NCI-H1694 treated with DMSO at 0.1 percent for 48 hours (cell line): ENCODE data around the gene SLC35F3.
"Not testable (repeated sequence)": the region's sequence is repeated elsewhere in the genome, so short reads cannot be mapped to it uniquely, and the experiment has no call there.

Experiments used
- DNase-seq: peaks from one replicate; lab custom pipeline; 2025; lab: John Stamatoyannopoulos, UW

The SLC35F3 gene

DNA sequence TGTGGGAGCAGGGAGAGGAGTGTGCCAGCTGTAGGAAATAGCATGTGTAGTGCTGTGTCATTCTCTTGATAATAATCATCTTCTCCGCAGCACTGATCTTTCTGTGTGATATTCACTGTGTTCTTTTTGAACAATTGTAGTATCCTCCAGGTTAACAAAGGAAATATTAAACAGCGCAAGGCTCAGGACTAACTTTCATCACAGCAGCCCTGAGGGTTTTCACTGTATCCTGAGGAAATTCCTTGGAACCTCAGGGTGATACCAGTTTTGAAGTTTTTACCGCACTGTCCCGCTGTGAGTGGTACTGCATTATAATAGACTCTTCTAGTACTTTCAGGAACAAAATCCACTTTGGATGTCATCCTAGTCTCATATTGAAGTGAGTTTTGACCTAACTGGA is 240.4 kb downstream of the SLC35F3 start:
- DNase-seq, result no peak

DNA sequence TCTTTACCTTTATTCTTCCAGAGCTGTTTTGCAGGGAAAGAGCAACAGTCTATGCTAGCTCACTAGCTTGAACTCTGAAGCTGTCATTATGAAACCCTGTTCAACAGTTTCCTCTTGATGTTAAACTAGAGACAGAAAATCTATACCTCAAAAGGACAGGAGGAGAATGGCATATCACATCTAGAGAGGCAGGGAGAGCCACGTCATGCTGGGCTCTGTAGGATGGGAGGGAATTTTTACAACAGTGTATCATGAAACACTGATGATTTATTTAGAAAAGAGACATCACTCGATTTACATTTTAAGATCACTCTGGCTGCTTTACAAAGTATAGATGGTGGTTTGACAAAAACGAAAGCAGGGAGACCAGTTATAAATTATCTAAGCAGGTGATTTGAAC is 243.9 kb downstream of the SLC35F3 start:
- no peak for DNase-seq

DNA sequence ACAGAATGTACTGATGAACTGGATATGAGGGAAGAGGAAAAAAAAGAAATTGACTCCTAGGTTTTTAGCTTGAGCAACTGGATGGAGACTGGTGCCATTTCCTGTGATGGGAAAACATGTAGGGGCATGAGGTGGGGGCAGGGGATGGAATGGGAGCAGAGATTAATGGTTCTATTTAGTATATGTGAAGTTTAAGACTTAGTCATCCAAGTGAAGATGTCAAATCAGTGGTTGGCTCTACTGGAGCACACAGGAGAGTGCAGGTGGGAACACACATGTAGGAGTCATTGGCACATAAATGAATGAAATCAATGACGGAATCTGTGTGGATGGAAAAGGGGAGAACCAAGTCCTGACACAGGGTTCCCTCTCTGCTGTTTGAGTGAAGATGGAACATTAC is 244.3 kb downstream of the SLC35F3 start:
- DNase-seq, result no peak

DNA sequence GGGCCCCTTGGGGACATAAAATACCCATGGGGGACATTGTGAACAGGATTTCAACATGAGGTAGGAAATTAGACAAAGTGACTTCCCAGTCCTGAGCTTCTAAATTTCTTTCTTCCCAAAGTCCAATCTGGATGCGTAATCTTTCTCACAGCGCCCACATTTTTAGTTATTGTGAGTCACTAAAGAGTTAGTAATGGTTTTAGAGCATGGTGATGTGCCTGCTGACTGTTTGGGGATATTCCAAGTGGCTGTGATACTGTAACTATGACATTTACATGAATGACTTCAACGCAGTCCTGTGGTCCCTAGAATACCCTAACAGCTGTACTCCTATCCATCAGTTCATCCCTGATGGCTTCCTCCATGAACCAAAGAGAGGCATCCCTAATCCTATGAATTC is 244.7 kb downstream of the SLC35F3 start:
- no peak for DNase-seq

DNA sequence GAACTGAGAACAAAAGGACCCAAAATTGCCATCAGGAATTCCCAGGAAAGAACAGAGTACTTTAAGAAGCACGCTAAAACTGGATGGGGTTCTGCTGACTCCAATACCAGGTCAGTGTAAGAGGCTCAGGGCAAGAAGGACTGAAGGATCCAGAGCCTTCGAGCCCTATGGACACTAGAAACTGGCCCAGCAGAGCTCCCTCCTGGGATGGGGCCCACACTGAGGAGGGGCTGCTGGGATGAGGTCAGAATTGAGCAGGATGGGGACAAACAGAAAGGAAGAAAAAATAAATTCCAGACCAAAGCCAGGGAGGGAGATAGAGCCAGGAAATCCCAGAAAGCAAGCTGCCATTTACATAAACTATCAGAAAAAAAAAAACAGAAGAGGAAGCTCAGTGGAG is 246.4 kb downstream of the SLC35F3 start:
- DNase-seq, result no peak

DNA sequence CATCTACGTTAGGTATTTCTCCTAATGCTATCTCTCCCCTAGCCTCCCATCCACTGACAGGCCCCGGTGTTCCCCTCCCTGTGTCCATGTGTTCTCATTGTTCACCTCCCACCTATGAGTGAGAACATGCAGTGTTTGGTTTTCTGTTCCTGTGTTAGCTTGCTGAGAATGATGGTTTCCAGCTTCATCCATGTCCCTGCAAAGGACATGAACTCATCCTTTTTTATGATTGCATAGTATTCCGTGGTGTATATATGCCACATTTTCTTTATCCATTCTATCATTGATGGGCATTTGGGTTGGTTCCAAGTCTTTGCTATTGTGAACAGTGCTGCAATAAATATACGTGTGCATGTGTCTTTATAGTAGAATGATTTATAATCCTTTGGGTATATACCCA is 247.9 kb downstream of the SLC35F3 start:
- DNase-seq, result not testable (repeated sequence)

DNA sequence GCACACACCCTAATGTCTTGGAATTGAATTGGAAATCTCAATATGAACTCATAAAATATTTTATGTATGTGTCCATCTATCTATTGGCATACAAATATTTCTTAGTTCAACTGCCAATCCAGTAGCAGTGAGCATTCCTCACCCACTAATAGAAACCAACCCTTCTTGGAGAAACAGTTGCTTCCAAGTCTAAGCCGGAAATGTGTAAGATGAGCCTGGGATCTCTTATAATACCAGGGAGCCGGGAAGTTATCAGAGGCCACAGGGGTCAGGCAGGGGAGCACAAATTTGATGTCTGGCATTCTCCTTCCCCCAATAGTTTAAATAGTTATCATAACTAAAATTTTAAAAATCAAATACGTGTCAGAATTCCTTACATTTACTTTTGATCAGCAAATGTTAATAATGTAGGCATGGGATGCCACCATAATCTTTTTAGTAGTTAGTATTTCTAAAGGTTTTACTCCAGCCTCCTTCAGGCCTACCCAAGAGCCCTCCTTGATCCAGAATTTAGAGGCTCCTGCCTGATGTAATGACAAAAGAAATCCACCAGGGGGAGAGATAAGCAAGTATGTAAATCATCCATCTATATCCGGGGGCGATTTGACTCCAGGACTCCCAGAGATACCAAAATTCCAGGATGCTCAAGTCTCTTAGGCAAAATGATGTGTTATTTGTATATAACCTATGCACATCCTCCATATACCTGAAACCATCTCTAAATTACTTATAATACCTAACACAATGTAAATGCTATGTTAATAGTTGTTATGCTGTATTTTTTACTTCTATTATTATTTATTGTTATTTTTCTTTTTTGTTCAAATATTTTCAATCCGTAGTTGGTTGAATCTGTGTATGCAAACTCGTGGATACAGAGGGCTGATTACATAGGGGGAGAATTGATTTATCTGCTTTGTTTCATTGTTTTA is 250.1 kb downstream of the SLC35F3 start:
- DNase-seq, result peak; percentile 75

DNA sequence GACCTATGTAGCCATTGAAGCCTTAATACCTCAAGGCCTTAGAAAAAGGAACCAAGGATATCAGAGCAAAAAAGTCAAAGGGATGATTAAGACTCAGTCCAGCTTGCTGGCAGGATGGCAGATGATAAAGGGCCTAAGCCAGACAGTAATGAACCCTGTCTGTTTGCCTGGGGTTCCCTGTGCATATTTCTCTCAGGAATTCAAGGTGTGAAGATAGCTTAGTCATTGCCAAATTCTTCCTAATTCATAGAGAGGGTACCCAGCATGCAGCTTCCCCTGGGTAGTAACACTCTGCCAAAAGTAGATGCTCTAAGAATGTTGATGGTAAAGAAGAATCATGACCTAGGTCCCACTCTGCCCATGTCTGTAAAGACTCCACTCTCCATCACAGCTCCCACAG is 258.2 kb downstream of the SLC35F3 start:
- no peak for DNase-seq

DNA sequence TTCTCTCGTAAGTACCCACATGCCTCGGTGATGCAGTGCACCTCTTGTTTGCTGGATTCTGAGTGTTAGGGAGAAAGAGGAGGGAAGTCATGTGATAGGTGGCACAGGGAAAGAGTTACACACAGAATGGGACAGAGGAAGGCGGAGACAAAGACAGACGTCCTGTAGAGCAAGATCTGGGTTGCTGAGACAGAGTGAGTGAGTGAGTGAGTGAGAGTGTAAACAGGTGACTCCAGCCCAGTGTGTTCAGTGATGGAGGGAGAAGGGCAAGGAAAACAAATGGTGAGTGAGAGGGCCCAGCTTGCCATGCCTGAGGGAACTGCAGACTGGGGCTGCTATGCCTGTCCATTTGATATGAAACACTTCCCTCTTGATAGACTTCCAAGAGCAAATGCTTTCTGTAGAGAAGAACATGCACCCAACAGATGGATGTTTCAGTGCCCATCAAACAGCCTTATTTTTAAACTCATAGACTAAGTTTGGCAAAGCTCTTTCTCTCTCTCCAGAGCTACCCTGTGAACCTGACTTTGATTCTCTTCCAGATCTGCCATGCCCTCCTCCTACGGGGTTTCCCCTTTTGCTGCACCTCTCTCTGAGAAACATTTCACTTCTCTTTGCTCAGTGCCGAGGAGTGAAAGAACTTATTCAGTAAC is 258.9 kb downstream of the SLC35F3 start:
- no peak for DNase-seq

DNA sequence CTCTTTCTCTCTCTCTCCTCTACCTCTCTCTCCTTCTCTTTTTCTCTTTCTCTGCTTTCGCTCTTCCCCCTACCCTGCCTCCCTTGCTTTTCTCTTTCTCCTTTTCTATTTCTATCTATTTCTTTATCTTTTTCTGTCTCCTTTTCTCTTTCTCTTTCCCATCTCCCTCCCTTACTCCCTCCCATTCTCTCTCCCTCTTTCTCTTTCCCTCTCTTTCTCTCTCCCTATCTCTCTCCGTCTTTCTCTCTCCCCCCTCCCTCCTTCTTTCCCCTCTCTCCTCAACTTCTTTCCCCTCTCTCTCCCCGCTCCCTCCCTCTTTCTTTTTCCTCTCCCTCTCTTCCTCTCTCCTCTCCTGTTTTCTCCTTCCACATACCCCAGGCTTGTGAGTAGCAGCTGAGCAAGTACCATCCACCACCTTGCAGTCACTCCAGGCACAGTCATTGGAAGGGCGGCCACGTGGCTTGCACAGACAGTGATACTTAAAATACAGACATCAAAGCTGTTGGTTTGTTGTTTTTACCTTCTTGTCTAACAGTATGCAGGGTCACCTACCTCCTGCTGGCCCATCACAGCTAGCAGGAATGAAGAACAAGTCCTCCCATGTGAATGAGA is 259.7 kb downstream of the SLC35F3 start:
- no peak for DNase-seq

DNA sequence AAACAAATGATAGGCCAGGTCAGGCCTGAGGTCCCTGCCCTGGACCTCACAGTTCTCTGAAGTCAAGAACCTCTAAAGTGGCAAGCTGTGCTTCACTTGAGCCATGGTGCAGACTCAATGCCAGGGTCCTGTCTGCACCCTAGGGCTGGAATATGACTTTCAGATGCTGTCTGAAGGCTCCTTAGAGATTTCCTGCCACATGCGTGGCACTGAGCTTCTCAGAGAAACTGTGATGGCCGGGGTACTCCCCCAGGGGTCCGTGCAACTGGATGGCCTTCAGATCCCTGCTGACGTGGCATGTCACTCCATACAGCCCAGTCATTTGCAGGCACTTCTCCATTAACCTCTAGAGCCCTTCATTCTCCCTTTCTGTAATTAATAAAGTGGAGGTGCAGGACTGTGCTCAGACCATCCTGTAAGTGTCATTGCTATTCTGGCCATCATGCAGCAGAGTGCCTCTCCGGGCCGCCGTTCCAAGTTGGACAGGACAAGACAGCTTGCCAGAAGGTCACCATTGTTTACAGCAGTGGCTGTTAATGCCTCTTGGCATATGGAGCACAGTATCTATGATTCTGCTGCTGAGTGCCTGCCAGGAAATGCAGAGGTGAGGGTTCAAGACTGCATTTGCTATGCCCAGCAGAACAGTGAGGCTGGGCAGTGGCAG is 263.7 kb downstream of the SLC35F3 start:
- DNase-seq, result no peak

DNA sequence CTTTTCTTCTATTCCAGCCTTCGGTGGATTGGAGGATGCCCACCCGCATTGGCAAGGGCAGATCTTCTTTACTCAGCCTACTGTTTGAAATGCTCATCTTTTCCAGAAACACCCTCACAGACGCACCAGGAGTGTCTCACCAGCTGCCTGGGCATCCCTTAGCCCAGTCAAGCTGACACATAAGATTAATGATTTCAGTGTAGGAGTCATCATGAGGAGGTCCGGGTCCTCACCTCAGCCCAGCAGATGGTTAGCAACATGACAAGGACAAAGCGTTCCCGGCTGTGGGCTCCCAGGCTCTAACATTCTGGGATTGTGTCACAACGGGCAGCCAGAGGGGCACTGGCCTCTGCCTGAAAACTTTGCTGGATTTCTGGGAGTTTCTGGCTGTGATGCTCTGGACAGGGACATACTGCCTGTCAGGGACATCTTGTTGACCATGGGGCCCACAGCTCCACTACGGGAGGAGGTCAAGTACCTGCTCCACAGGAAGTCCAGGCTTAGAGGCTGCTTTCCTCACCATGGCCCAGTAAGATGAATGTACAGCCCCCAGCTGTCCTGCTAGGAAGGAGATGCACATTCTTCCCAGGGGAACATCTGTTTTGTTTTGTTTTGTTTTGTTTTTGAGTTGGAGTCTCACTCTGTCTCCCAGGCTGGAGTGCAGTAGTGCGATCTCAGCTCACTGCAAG is 264.8 kb downstream of the SLC35F3 start:
- DNase-seq, result no peak

DNA sequence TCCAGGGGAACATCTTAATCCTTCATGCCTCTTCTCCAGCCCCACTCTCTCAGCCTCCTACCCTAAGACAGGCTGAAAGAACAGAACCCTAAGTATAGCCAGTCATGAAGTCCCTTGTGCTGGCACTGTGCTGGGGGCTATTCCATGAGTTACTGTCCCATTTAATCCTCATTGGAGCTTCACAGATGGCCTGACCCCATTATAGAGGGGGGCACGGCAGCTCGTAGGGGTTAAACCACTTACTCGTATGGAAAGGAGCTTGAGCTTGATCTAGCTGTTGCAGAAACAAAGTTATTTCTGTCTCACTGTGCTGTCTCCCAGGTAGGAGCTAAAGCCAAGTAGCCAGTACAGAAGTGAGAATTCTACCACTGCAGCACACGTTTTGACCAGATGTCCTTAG is 265.6 kb downstream of the SLC35F3 start:
- no peak for DNase-seq

DNA sequence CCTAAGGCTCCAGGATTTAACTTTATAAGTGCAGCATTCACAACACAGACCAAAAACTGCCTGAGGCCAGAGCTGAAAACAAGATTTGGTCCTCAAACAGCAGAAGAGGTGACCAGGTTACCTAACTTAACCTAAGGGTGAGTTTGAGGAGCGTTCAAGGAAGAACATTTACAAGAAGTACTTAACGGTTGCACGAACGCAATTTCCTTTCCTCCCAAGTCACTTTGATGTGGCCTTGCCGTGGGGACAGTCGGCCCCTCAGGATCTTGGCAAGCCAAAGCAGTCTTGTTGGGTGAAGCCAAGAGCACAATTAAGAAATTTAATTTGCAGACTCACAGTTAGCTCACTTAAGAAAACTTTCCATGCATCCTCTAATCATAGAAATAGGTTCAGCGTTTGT is 266.1 kb downstream of the SLC35F3 start:
- no peak for DNase-seq

DNA sequence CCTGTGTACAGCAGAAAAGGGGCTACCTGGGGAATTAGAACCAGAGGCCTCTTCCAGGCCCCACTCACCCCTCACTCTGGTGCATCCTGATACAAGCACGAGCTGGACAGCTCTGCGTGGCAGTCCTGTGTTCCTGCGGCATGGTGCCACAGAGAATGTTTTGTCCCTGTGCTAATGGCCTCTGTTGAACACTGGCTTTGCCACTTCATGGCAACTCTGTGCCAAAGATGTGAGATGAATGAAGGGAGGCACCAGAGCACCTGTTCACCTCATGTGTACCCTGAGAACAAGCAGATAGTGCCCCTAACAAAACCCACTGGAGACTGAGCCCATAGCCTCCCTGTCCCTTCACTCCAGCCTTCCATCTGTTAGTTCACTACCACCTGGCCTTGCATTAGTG is 269.5 kb downstream of the SLC35F3 start:
- no peak for DNase-seq

DNA sequence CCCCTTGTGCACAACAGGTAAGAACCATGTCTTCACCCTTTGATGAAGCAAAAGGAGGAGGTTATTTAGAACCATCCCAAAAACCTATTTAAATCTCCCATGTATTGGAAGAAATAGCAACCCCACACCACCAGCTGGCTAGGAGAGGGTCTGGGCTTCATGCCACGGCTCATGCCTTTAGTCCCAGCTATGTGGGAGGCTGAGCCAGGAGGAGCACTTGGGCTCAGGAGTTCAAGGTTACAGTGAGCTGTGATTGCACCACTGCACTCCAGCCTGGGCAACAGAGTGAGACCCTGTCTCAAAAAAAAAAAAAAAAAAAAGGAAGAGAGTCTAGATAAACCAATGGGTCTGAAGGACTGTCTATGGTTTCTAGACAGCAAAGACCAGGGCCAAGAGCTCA is 270.9 kb downstream of the SLC35F3 start:
- DNase-seq, result no peak

DNA sequence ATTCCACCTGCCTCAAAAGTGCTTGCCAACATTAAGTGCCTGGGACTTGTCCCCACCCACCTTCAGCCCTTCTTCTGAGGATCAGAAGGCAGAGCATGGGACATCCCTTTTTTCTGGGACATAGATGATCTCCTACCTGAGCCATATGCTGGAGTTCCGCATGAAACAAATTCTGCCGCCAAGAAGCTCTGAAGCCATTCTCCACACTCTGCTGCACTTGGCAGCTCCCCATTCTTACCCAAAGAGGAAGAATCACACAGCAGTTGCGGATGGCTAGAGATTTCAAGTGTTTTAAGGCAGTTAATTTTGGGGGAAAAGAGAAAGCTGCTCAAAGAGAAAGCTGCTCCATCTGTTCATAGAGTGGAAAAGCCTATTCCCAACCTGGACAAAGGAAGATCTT is 271.5 kb downstream of the SLC35F3 start:
- no peak for DNase-seq

DNA sequence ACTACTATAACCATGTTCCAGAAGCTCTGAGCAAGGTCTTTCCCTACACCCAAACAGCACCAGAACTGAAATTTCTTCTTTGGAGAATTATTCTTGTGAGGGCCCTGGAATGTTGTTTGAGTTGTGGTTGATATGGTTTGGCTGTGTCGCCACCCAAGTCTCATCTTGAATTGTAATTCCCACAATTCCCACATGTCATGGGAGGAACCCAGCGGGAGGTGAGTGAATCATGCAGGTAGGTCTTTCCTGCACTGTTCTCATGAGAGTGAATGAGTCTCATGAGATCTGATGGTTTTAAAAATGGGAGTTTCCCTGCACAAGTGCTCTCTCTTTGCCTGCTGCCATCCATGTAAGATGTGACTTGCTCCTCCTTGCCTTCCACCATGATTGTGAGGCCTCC is 272.4 kb downstream of the SLC35F3 start:
- DNase-seq, result not testable (repeated sequence)

DNA sequence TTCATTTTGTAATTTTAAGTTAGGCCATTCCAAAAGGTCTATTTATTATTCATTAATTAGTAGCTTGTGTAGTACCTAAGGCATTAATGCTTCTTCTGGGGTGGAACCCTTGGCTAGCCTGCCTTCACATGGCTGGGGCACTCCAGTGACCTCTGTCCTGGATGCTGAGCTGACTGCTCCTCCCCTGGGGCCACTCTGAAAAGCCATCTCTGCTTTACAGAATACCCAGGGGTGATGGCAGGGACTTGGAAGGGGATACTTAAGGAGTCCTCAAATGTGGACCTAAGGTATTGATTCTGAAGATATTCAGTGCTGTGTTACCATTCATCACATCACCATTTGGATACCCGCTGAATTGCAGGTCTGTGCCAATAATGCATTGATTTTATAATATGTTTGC is 281.0 kb downstream of the SLC35F3 start:
- no peak for DNase-seq

DNA sequence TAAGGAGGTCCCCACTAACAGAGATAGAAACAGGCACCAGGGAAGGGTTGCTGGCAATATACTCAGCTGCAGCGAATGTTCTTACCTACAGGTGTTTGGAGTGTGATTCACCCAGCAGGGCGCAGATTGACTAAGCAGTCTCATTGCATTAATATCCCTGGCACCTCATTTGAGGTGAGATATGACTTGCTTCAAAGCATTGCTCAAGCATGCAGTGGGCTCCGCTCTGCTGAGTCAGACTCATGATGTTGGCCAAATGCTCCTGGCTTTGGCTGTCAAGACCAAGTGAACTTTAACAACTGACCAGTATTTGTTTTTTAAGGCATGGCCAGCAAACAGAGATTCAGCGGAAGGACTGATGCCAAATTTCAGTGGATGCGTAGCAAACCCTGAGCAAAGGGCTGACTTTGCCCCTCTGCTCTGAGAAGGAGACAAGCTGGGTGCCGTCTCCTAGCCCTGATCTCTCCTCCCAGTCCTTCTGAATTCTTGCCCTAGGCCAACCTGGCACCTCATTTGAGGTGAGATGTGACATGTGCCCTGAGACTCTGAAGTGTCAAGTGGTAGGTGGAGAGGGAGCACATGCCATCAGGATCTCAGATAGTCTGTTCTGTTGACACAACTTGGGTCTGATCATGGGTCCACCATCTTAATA is 281.7 kb downstream of the SLC35F3 start:
- no peak for DNase-seq

DNA sequence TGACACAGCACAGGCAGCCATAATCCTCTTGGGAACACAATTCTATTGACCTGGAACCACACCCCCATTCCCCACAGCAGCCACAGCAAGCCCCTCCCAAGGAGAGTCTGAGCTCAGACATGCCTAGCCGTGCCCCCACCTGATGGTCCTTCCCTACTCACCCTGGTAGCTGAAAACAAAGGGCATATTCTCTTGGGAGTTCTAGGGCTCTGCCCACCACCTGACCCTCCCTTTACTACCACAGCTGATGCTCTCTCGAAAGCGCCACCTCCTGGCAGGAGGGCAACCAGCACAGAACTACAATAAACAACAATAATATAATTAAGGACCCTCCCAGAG is 283.9 kb downstream of the SLC35F3 start:
- DNase-seq, result no peak

DNA sequence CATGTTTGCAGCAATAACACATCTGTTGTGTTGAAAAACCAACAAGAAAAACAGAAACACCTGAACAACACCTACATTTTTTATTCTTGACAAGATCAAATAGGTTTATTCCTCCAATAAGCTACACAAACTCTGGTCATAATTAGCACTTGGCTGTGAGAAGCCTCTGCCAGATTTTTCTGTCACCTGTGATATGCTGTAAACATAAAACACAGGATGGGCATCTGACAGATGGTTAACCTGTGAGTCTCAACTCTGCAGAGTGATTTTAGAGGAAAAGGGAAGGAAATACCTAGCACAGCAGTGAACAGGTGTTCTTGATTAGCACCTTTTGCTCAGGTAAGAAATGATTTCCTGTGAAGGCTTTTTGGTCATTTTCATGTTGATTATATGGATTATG is 293.4 kb downstream of the SLC35F3 start:
- no peak for DNase-seq
